ENCODE results near the gene CYP3A4.
"Not testable (repeated sequence)": the region's sequence is repeated elsewhere in the genome, so short reads cannot be mapped to it uniquely, and the experiment has no call there.

Gene CYP3A4

GRCh38 chr7:99791667-99792369 lies 7.8 kb upstream of the CYP3A4 start:
- DNase-seq: no peak

GRCh38 chr7:99791021-99791420 lies 7.0 kb upstream of the CYP3A4 start:
- DNase-seq: no peak

- no peak for DNase-seq
Measured at GRCh38 chr7:99790407-99790806, 6.4 kb upstream of the CYP3A4 start.

- no peak for DNase-seq
Measured at GRCh38 chr7:99789441-99790070, 5.6 kb upstream of the CYP3A4 start.

GRCh38 chr7:99788554-99788953 lies 4.6 kb upstream of the CYP3A4 start:
- DNase-seq: no peak

GRCh38 chr7:99786726-99787335 lies 2.8 kb upstream of the CYP3A4 start:
- DNase-seq: no peak

GRCh38 chr7:99785654-99786053 lies 1.7 kb upstream of the CYP3A4 start:
- DNase-seq: not testable (repeated sequence)

- no peak for DNase-seq
Measured at GRCh38 chr7:99782012-99782953, 1.7 kb downstream of the CYP3A4 start.

GRCh38 chr7:99780588-99780987 lies 3.4 kb downstream of the CYP3A4 start:
- DNase-seq: no peak

GRCh38 chr7:99779949-99780348 lies 4.0 kb downstream of the CYP3A4 start:
- DNase-seq: no peak

- no peak for DNase-seq
Measured at GRCh38 chr7:99778880-99779279, 5.1 kb downstream of the CYP3A4 start.

GRCh38 chr7:99773395-99773794 lies 10.6 kb downstream of the CYP3A4 start:
- not testable (repeated sequence) for DNase-seq

- no peak for DNase-seq
Measured at GRCh38 chr7:99772565-99772964, 11.4 kb downstream of the CYP3A4 start.

- DNase-seq: not testable (repeated sequence)
Measured at GRCh38 chr7:99769494-99769893, 14.5 kb downstream of the CYP3A4 start.

GRCh38 chr7:99768471-99768870 lies 15.5 kb downstream of the CYP3A4 start:
- DNase-seq: no peak

GRCh38 chr7:99767662-99768061 lies 16.3 kb downstream of the CYP3A4 start:
- no peak for DNase-seq

GRCh38 chr7:99766484-99767099 lies 17.4 kb downstream of the CYP3A4 start:
- DNase-seq: no peak

GRCh38 chr7:99764478-99764877 lies 19.5 kb downstream of the CYP3A4 start:
- DNase-seq: no peak

GRCh38 chr7:99762680-99763327 lies 21.2 kb downstream of the CYP3A4 start:
- DNase-seq: no peak

GRCh38 chr7:99755085-99755484 lies 28.9 kb downstream of the CYP3A4 start:
- DNase-seq: no peak

- DNase-seq: no peak
Measured at GRCh38 chr7:99752356-99752755, 31.6 kb downstream of the CYP3A4 start.
